AG04449 (cell line): Measurements from ENCODE around the gene LIN7C.

ENCODE experiments used
- CTCF ChIA-PET: fragments of 350-600 bp; formaldehyde crosslinking; extraction: SDS; loops from one replicate; lab custom pipeline; 2021; ENCODE audit warnings: antibody characterized with exemption; lab: Yijun Ruan, JAX
- POLR2A ChIA-PET: fragments of 400-600, 350-600 bp; formaldehyde crosslinking; extraction: SDS; loops from one replicate; lab custom pipeline; 2020; ENCODE audit warnings: antibody characterized with exemption, inconsistent platforms; lab: Yijun Ruan, JAX
- DNase-seq: peaks from one replicate; pipeline ENCODE4 v3.0.0-alpha.2; 2010; ENCODE audit warnings: low read depth, low spot score
- H3K4me3 ChIP-seq: 2 replicates; pipeline ENCODE4 v1.5.1; 2011; ENCODE audit warnings: low read depth, mild to moderate bottlenecking, control low read depth, low read length
- TF ChIP-seq, protein P1 (sequence below): IDR thresholded peaks from one replicate; pipeline ENCODE4 v1.5.1; 2011; ENCODE audit warnings: mild to moderate bottlenecking, moderate library complexity, low read length, control low read depth, inconsistent platforms; ENCODE audit not compliant: insufficient read depth; ENCODE audit errors: missing control alignments

Gene LIN7C

DNA sequence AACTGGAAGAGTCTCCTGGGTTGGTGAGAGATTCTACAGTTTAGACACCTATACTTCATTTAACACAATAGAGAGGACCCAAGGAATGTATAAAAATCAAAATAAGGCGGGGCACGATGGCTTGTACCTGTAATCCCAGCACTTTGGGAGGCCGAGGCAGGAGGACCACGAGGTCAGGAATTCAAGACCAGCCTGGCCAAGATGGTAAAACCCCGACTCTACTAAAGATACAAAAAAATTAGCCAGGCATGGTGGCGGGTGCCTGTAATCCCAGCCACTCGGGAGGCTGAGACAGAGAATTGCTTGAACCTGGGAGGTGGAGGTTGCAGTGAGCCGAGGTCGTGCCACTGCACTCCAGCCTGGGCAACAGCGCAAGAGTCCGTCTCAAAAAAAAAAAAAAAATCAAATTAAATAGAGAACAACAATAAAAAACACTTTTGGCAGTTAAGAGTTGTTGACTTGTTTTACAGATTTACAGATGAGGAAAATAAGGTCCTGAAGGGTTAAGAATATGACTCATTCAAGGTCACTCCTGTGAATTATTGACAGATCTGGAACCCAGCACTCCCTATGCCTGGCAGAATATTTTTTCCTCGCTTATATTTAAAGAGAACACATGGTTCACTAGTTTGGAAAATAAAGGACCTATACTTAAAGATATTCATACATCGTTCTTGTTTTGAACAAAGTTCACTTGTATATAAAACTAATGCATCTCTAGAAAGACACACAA is 39.2 kb downstream of the LIN7C start:
- no peak overlapping the region for H3K4me3 ChIP-seq
- DNase-seq = no peak
- CTCF ChIA-PET = interaction anchor here (1.3 kb wide), 1 partner anchor 283 kb away, joined by 3 read pairs; no protein-coding TSS in a partner anchor
- POLR2A ChIA-PET = no interaction called here
- TF ChIP-seq, protein P1, sequence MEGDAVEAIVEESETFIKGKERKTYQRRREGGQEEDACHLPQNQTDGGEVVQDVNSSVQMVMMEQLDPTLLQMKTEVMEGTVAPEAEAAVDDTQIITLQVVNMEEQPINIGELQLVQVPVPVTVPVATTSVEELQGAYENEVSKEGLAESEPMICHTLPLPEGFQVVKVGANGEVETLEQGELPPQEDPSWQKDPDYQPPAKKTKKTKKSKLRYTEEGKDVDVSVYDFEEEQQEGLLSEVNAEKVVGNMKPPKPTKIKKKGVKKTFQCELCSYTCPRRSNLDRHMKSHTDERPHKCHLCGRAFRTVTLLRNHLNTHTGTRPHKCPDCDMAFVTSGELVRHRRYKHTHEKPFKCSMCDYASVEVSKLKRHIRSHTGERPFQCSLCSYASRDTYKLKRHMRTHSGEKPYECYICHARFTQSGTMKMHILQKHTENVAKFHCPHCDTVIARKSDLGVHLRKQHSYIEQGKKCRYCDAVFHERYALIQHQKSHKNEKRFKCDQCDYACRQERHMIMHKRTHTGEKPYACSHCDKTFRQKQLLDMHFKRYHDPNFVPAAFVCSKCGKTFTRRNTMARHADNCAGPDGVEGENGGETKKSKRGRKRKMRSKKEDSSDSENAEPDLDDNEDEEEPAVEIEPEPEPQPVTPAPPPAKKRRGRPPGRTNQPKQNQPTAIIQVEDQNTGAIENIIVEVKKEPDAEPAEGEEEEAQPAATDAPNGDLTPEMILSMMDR = no peak

DNA sequence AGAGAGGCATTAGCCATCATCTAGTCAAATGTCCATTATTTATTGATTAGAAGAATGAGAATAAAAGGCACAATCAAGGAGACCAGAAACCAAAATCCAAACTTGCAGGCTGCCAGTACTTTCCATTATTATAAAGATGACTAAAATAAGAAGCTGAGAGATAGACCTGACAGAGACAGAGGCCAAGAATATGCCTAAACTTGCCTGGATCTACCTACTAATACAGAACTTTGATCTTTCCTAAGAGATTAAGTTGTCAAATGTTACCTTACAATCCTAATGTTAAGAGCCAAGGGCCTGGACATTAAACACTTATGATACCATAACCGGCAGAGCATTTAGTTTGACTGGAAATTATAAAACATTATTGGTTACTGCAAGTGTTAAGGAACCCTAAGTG is 40.2 kb downstream of the LIN7C start:
- no peak for DNase-seq
- TF ChIP-seq, protein P1 = no peak
- no peak overlapping the region for H3K4me3 ChIP-seq
- ChIA-PET POLR2A (no interaction called here), CTCF (interaction anchor here (1.0 kb wide), 1 partner anchor 76 kb away, joined by 3 read pairs; no protein-coding TSS in a partner anchor)

DNA sequence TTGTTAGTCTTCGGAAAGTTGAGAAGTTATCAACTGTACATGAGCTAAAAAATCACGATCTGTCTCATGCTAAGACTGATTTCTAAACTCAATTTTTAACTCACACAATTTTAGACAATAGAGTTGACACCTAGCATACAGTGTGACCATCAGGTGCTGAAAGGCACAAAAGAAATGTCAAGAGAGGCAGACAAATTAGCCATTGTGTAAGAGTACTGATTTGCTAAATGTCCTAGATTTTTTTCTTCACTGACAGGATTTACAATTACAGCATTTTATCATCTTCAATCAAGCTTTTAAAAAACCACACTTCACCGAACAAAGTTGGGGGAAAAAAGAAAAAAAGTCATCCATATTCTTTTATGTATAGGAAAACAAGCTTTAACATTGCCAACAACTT is 40.9 kb downstream of the LIN7C start:
- TF ChIP-seq, protein P1 = no peak
- ChIA-PET POLR2A (no interaction called here), CTCF (interaction anchor here (1.0 to 1.5 kb wide), 4 partner anchors 8 to 169 kb away, joined by 3 to 8 read pairs (median 4); no protein-coding TSS in a partner anchor)
- no peak overlapping the region for H3K4me3 ChIP-seq
- no peak for DNase-seq

DNA sequence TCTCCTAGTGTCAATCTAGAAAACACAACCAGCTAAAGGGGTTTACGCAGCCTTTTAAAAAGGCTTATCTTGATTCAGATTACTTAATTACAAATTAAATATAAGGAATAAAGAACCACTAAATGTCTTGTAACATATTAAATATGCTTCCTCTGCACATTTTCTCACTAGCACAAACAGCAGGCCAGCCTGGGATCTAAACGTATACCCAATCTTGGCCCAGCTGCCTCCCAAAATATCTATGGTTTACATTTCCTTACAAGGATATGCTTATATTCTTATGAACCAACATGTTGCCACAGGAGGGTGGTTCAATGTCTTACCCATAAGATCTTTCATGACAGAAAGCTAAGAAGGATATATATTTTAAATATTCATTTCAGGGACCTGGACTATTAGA is 41.7 kb downstream of the LIN7C start:
- POLR2A ChIA-PET = no interaction called here
- no peak overlapping the region for H3K4me3 ChIP-seq
- TF ChIP-seq, protein P1 = no peak
- CTCF ChIA-PET = interaction anchor here (1.4 to 1.6 kb wide), 4 partner anchors 8 to 282 kb away, joined by 3 to 8 read pairs (median 5); no protein-coding TSS in a partner anchor
- no peak for DNase-seq

DNA sequence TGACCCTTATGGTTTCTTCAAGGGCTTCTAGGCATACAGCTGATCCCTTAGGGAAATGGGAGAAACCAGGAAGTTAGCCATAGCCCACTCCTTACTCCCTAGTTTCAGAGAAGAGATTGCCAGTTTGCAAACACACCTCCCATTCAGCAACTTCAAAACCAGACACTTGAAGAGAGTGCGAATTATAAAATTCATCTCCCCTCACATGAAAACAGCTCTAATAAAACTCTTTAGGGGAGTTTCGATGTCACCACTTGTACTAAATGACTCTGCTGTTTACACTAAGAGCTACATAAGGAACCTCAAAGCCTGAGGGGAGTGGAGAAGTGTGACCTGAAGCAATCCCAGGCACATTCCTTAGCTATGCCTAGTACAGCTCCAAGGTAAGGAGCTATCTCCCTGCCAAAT is 42.3 kb downstream of the LIN7C start:
- TF ChIP-seq, protein P1 = no peak
- no peak overlapping the region for H3K4me3 ChIP-seq
- ChIA-PET POLR2A (no interaction called here), CTCF (interaction anchor here (0.7 to 1.6 kb wide), 5 partner anchors 7 to 281 kb away, joined by 3 to 8 read pairs (median 5); no protein-coding TSS in a partner anchor)
- DNase-seq = no peak

DNA sequence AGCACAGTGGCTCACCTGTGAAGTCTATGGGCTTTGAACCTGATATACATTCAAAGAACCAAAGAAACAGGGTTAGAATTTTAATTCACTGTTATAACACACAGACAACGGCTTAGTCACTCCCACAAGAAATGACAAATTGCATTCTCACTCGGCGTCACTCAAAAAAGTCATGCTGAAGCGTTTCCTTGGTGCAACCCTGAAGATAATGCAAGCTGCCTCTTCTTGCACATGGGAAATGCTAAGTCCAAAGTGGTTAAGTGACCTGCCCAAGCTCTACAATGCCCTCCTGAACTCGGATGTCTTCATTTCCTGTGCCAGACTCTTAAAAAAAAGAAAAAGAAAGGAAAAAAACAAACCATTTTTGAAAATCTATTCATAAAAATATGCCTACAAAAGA is 44.0 kb downstream of the LIN7C start:
- TF ChIP-seq, protein P1 = no peak
- no peak overlapping the region for H3K4me3 ChIP-seq
- no peak for DNase-seq
- CTCF ChIA-PET = interaction anchor here (1.9 kb wide), 1 partner anchor 23 kb away, joined by 9 read pairs; no protein-coding TSS in a partner anchor
- POLR2A ChIA-PET = no interaction called here
